Activated CD4-positive, alpha-beta T cell treated with anti-CD3 and anti-CD28 coated beads, Interleukin-2, amount 10 ng/mL, durations not matched to agents 7 days and 5 days (primary cell): ENCODE results near the gene TMEM14C. TPM values are rescaled to one million over a fixed set of nuclear protein-coding genes. Genes with fewer than 3 reads are reported as not detected.
"Not testable (repeated sequence)": the region's sequence is repeated elsewhere in the genome, so short reads cannot be mapped to it uniquely, and the experiment has no call there.

Experiments
- CTCF ChIA-PET: fragments of 350-600 bp; sonication (Branson Sonifier 250); formaldehyde crosslinking; loops from one replicate; lab custom pipeline; 2021; ENCODE audit warnings: antibody characterized with exemption; lab: Charles Lee
- POLR2A ChIA-PET: fragments of 350-600 bp; sonication (Branson Sonifier 250); formaldehyde crosslinking; loops from one replicate; lab custom pipeline; 2021; ENCODE audit warnings: antibody characterized with exemption; lab: Charles Lee
- DNase-seq: peaks from one replicate; pipeline ENCODE4 v3.0.0-alpha.2; 2020
- H3K27ac Mint-ChIP-seq: one replicate; pipeline ENCODE4 v1.8.0; 2021; ENCODE audit warnings: mild to moderate bottlenecking, moderate library complexity, mixed read lengths
- H3K27me3 Mint-ChIP-seq: one replicate; pipeline ENCODE4 v1.8.0; 2021; ENCODE audit warnings: mixed read lengths
- H3K36me3 Mint-ChIP-seq: one replicate; pipeline ENCODE4 v1.8.0; 2021; ENCODE audit warnings: low read depth, mixed read lengths
- H3K4me1 Mint-ChIP-seq: one replicate; pipeline ENCODE4 v1.8.0; 2021; ENCODE audit warnings: mixed read lengths
- H3K4me3 Mint-ChIP-seq: one replicate; pipeline ENCODE4 v1.8.0; 2021; ENCODE audit warnings: mild to moderate bottlenecking, moderate library complexity, mixed read lengths
- H3K9me3 Mint-ChIP-seq: one replicate; pipeline ENCODE4 v1.8.0; 2021; ENCODE audit warnings: mixed read lengths
- total RNA-seq, 2 experiments: library from RNA; stranded (reverse); gene quantifications; one replicate each; pipeline ENCODE4 v1.2.3, GENCODE V29; 2021

Gene TMEM14C
- total RNA-seq, 2 experiments from 2014 or later = 65.6 to 66.6 TPM

GRCh38 chr6:10747251-10747972 is 24.5 kb downstream of the TMEM14C start, which contains the start of gene TMEM14B:
TSS of gene TMEM14B (plus strand) at chr6:10747805. CDS start at chr6:10749246, 1,441 bp downstream.
- peak within 1 kb of the TSS; percentile 95 for H3K27ac Mint-ChIP-seq
- DNase-seq = peak; percentile 99
- H3K27me3 Mint-ChIP-seq = no peaks in the 10 kb centered on the region
- POLR2A ChIA-PET = interaction anchor here (0.6 to 1.4 kb wide), 3 partner anchors 15 to 182 kb away, joined by 3 to 5 read pairs (median 4); partner anchors contain the start of genes C6orf52 and PAK1IP1
- no peaks in the 10 kb centered on the region for H3K9me3 Mint-ChIP-seq
- CTCF ChIA-PET = interaction anchor here (1.2 to 3.3 kb wide), 2 partner anchors 26 to 28 kb away, joined by 3 to 10 read pairs; no protein-coding TSS in a partner anchor
- peaks cover 21% of the 10 kb centered on the region for H3K36me3 Mint-ChIP-seq
- peak within 1 kb of the TSS; percentile 93 for H3K4me3 Mint-ChIP-seq
- H3K4me1 Mint-ChIP-seq = peaks cover 50% of the 10 kb centered on the region

GRCh38 chr6:10749734-10750133 is 26.9 kb downstream of the TMEM14C start:
- POLR2A ChIA-PET = no interaction called here
- no peak for DNase-seq
- peaks cover 33% of the 10 kb centered on the region for H3K36me3 Mint-ChIP-seq
- CTCF ChIA-PET = interaction anchor here (0.8 to 1.5 kb wide), 2 partner anchors 17 to 26 kb away, joined by 3 read pairs; no protein-coding TSS in a partner anchor
- no peaks in the 10 kb centered on the region for H3K9me3 Mint-ChIP-seq
- H3K27ac Mint-ChIP-seq = no peak overlapping the region
- H3K4me3 Mint-ChIP-seq = no peak overlapping the region
- H3K27me3 Mint-ChIP-seq = no peaks in the 10 kb centered on the region
- H3K4me1 Mint-ChIP-seq = peaks cover 59% of the 10 kb centered on the region

GRCh38 chr6:10750568-10750967 is 27.7 kb downstream of the TMEM14C start:
- H3K27me3 Mint-ChIP-seq, POLR2A ChIA-PET, H3K27ac Mint-ChIP-seq, DNase-seq, H3K9me3 Mint-ChIP-seq, CTCF ChIA-PET, H3K4me3 Mint-ChIP-seq: not testable (repeated sequence)
- Mint-ChIP-seq H3K4me1 (peaks cover 58% of the 10 kb centered on the region), H3K36me3 (peaks cover 40% of the 10 kb centered on the region)

GRCh38 chr6:10751757-10752156 is 28.9 kb downstream of the TMEM14C start:
- POLR2A ChIA-PET, DNase-seq, H3K27me3 Mint-ChIP-seq, H3K9me3 Mint-ChIP-seq, H3K4me3 Mint-ChIP-seq, H3K27ac Mint-ChIP-seq: not testable (repeated sequence)
- Mint-ChIP-seq H3K36me3 (peaks cover 49% of the 10 kb centered on the region), H3K4me1 (peaks cover 46% of the 10 kb centered on the region)
- CTCF ChIA-PET = interaction anchor here (0.9 kb wide), 1 partner anchor 14 kb away, joined by 4 read pairs; no protein-coding TSS in a partner anchor

GRCh38 chr6:10756085-10756484 is 33.2 kb downstream of the TMEM14C start:
- CTCF ChIA-PET = no interaction called here
- H3K9me3 Mint-ChIP-seq = no peaks in the 10 kb centered on the region
- DNase-seq = no peak
- no peak overlapping the region for H3K4me3 Mint-ChIP-seq
- H3K4me1 Mint-ChIP-seq = peaks cover 26% of the 10 kb centered on the region
- H3K27me3 Mint-ChIP-seq = no peaks in the 10 kb centered on the region
- H3K27ac Mint-ChIP-seq = no peak overlapping the region
- peaks cover 65% of the 10 kb centered on the region for H3K36me3 Mint-ChIP-seq
- POLR2A ChIA-PET = no interaction called here

- POLR2A ChIA-PET = no interaction called here
- no peaks in the 10 kb centered on the region for H3K9me3 Mint-ChIP-seq
- H3K4me1 Mint-ChIP-seq = peaks cover 13% of the 10 kb centered on the region
Observed at GRCh38 chr6:10759312-10759839, 36.5 kb downstream of the TMEM14C start.

GRCh38 chr6:10759884-10760329 is 37.0 kb downstream of the TMEM14C start:
- DNase-seq = no peak
- ChIA-PET POLR2A (no interaction called here), CTCF (interaction anchor here (0.6 to 1.0 kb wide), 2 partner anchors 14 to 24 kb away, joined by 3 to 4 read pairs; no protein-coding TSS in a partner anchor)
- Mint-ChIP-seq H3K4me1 (peaks cover 12% of the 10 kb centered on the region), H3K27ac (no peak overlapping the region), H3K9me3 (no peaks in the 10 kb centered on the region), H3K4me3 (no peak overlapping the region), H3K36me3 (peaks cover 54% of the 10 kb centered on the region), H3K27me3 (no peaks in the 10 kb centered on the region)

More at GRCh38 chr6:10759312-10759839, 36.5 kb downstream of the TMEM14C start:
- no peak overlapping the region for H3K4me3 Mint-ChIP-seq
- peak overlapping the region; percentile 9 for H3K27ac Mint-ChIP-seq
- DNase-seq = no peak
- H3K36me3 Mint-ChIP-seq = peaks cover 59% of the 10 kb centered on the region
- CTCF ChIA-PET = interaction anchor here (0.6 to 1.0 kb wide), 3 partner anchors 14 to 474 kb away, joined by 3 to 4 read pairs (median 3); no protein-coding TSS in a partner anchor
- H3K27me3 Mint-ChIP-seq = no peaks in the 10 kb centered on the region

GRCh38 chr6:10763006-10763405 is 40.1 kb downstream of the TMEM14C start:
- DNase-seq = no peak
- H3K4me1 Mint-ChIP-seq = peaks cover 8% of the 10 kb centered on the region
- H3K9me3 Mint-ChIP-seq = no peaks in the 10 kb centered on the region
- POLR2A ChIA-PET = no interaction called here
- peaks cover 30% of the 10 kb centered on the region for H3K36me3 Mint-ChIP-seq
- CTCF ChIA-PET = no interaction called here
- H3K27ac Mint-ChIP-seq = no peak overlapping the region
- no peaks in the 10 kb centered on the region for H3K27me3 Mint-ChIP-seq
- no peak overlapping the region for H3K4me3 Mint-ChIP-seq

- ChIA-PET POLR2A (no interaction called here), CTCF (no interaction called here)
- Mint-ChIP-seq H3K27me3 (no peaks in the 10 kb centered on the region), H3K27ac (no peak overlapping the region), H3K9me3 (no peaks in the 10 kb centered on the region), H3K4me1 (no peaks in the 10 kb centered on the region), H3K36me3 (peaks cover 3% of the 10 kb centered on the region), H3K4me3 (no peak overlapping the region)
- DNase-seq = no peak
Observed at GRCh38 chr6:10769419-10769818, 46.5 kb downstream of the TMEM14C start.

- peaks cover 11% of the 10 kb centered on the region for H3K36me3 Mint-ChIP-seq
- H3K9me3 Mint-ChIP-seq = no peaks in the 10 kb centered on the region
Observed at GRCh38 chr6:10771371-10771894, 48.6 kb downstream of the TMEM14C start.

GRCh38 chr6:10778230-10778629 is 55.4 kb downstream of the TMEM14C start:
- Mint-ChIP-seq H3K27ac (peak overlapping the region; percentile 25), H3K36me3 (peaks cover 19% of the 10 kb centered on the region), H3K9me3 (no peaks in the 10 kb centered on the region), H3K4me3 (no peak overlapping the region), H3K4me1 (peaks cover 13% of the 10 kb centered on the region), H3K27me3 (no peaks in the 10 kb centered on the region)
- DNase-seq = no peak
- ChIA-PET CTCF (no interaction called here), POLR2A (no interaction called here)

More at GRCh38 chr6:10771371-10771894, 48.6 kb downstream of the TMEM14C start:
- ChIA-PET POLR2A (no interaction called here), CTCF (no interaction called here)
- Mint-ChIP-seq H3K27ac (no peak overlapping the region), H3K27me3 (no peaks in the 10 kb centered on the region), H3K4me1 (peaks cover 2% of the 10 kb centered on the region), H3K4me3 (no peak overlapping the region)
- no peak for DNase-seq

GRCh38 chr6:10779076-10779475 is 56.2 kb downstream of the TMEM14C start:
- DNase-seq = no peak
- Mint-ChIP-seq H3K4me1 (peaks cover 13% of the 10 kb centered on the region), H3K9me3 (no peaks in the 10 kb centered on the region), H3K4me3 (no peak overlapping the region), H3K27ac (no peak overlapping the region), H3K36me3 (peaks cover 21% of the 10 kb centered on the region), H3K27me3 (no peaks in the 10 kb centered on the region)
- CTCF ChIA-PET = no interaction called here
- POLR2A ChIA-PET = no interaction called here
